HepG2 (cell line): ENCODE data around the gene TBCD. TPM values are rescaled to one million over a fixed set of nuclear protein-coding genes. Genes with fewer than 3 reads are reported as not detected.

Source experiments
- ATAC-seq: fragments of 200-7000 bp; cut with Tn5 transposase; 3 replicates; pipeline ENCODE4 v1.9.1; 2020; ENCODE audit warnings: mild to moderate bottlenecking, moderate library complexity
- BruUV-seq: library from RNA; stranded (reverse); fragments of 400-500 nt; replicated peaks from 2 replicates; lab custom pipeline; 2021; lab: Mats Ljungman, UMichigan
- CTCF ChIA-PET: fragments of 300-600 bp; formaldehyde crosslinking; extraction: SDS; loops from one replicate; lab custom pipeline; 2021; ENCODE audit warnings: low total read pairs, inconsistent platforms, low intra/inter-chr PET ratio; lab: Yijun Ruan, JAX
- POLR2A ChIA-PET: fragments of 350-600 bp; sonication (Branson Sonifier 250); formaldehyde crosslinking; loops from one replicate; lab custom pipeline; 2020; ENCODE audit warnings: antibody characterized with exemption, inconsistent platforms; lab: Yijun Ruan, JAX
- DNase-seq: peaks from one replicate; pipeline ENCODE4 v3.0.0-alpha.2; 2015; ENCODE audit warnings: low spot score
- FAIRE-seq: peaks from 3 replicates; lab custom pipeline; 2011; peaks lifted over from hg19 to GRCh38; lab: Jason Lieb, UNC
- H2AFZ ChIP-seq: one replicate; pipeline ENCODE4 v1.6.1; 2011; ENCODE audit warnings: low read length, inconsistent platforms
- H3K27ac ChIP-seq: fragments of 300-600 bp; 3 replicates; pipeline ENCODE4 v1.8.0; 2011; ENCODE audit warnings: mixed run types, mild to moderate bottlenecking, mixed read lengths, low read length, inconsistent platforms; ENCODE audit not compliant: insufficient read depth; ENCODE audit errors: extremely low read length
- H3K27me3 ChIP-seq, 2 experiments: fragments of 200-600 bp in 1 of 2; 2 replicates in 1 of 2; 3 replicates in 1 of 2; pipeline versions ENCODE4 v1.6.0 to v1.8.0; 2011; ENCODE audit warnings: low read length in 2 of 2, mild to moderate bottlenecking in 2 of 2, moderate library complexity in 2 of 2, inconsistent platforms in 1 of 2; ENCODE audit not compliant: insufficient read depth in 2 of 2, control insufficient read depth in 1 of 2
- H3K36me3 ChIP-seq, 2 experiments: fragments of 200-600 bp in 1 of 2; replicated peaks in 1 of 2; 2 replicates in 1 of 2; 3 replicates in 1 of 2; pipeline versions ENCODE4 v1.5.1 to v1.8.0; 2011; ENCODE audit warnings: low read length in 2 of 2, inconsistent platforms in 1 of 2; ENCODE audit not compliant: insufficient read depth in 2 of 2, control insufficient read depth in 1 of 2
- H3K4me1 ChIP-seq: 2 replicates; pipeline ENCODE4 v1.5.1; 2012; ENCODE audit warnings: low read length, inconsistent platforms; ENCODE audit not compliant: insufficient read depth
- H3K4me2 ChIP-seq: 2 replicates; pipeline ENCODE4 v1.6.0; 2011; ENCODE audit warnings: low read depth, low read length, inconsistent platforms
- H3K4me3 ChIP-seq, 3 experiments: fragments of 200-600 bp in 1 of 3; sonication (generic), shearing (Covaris generic) in 1 of 3; replicated peaks in 1 of 3; 2 replicates each; pipeline ENCODE4 v1.5.1; 2011 to 2016; ENCODE audit warnings: low read length in 3 of 3, inconsistent platforms in 2 of 3, low read depth in 2 of 3, mild to moderate bottlenecking in 2 of 3, control low read depth in 1 of 3, mixed read lengths in 1 of 3; ENCODE audit not compliant: insufficient read depth in 1 of 3
- H3K79me2 ChIP-seq: one replicate; pipeline ENCODE4 v1.6.1; 2011; ENCODE audit warnings: low read length, inconsistent platforms; ENCODE audit not compliant: insufficient read depth
- H3K9ac ChIP-seq: 2 replicates; pipeline ENCODE4 v1.6.0; 2011; ENCODE audit warnings: mild to moderate bottlenecking, low read depth, low read length, inconsistent platforms; ENCODE audit not compliant: insufficient read depth
- H3K9me3 ChIP-seq: 2 replicates; pipeline ENCODE4 v1.5.1; 2012; ENCODE audit warnings: mild to moderate bottlenecking, low read length
- H4K20me1 ChIP-seq: 2 replicates; pipeline ENCODE4 v1.6.0; 2011; ENCODE audit warnings: inconsistent platforms, mild to moderate bottlenecking, low read length, moderate library complexity; ENCODE audit not compliant: insufficient read depth
- CCDC6 ChIP-seq: sonication (generic); formaldehyde crosslinking; IDR thresholded peaks from 2 replicates; pipeline ENCODE4 v1.8.1; 2022; ENCODE audit warnings: mild to moderate bottlenecking, missing genetic modification reagents, moderate library complexity
- HDAC2 ChIP-seq: sonication (generic); formaldehyde crosslinking; IDR thresholded peaks from 2 replicates; pipeline ENCODE4 v1.4.0; 2020; ENCODE audit warnings: missing genetic modification reagents
- MED8 ChIP-seq: sonication (generic); formaldehyde crosslinking; IDR thresholded peaks from 2 replicates; pipeline ENCODE4 v1.8.1; 2023; ENCODE audit warnings: mild to moderate bottlenecking, missing genetic modification reagents; ENCODE audit not compliant: insufficient replicate concordance
- PHF8 ChIP-seq: sonication (generic); formaldehyde crosslinking; IDR thresholded peaks from 2 replicates; pipeline ENCODE4 v1.5.0; 2020; ENCODE audit warnings: missing genetic modification reagents
- ZNF138 ChIP-seq: sonication (generic); formaldehyde crosslinking; IDR thresholded peaks from 2 replicates; pipeline ENCODE4 v1.5.0; 2020; ENCODE audit warnings: mild to moderate bottlenecking, low read depth, missing genetic modification reagents
- ZNF776 ChIP-seq: sonication (generic); formaldehyde crosslinking; IDR thresholded peaks from 2 replicates; pipeline ENCODE4 v1.4.0; 2020; ENCODE audit warnings: mild to moderate bottlenecking, missing genetic modification reagents
- WGBS: methylation state at CpG from one replicate; pipeline ENCODE4 v1.1.6; 2017; ENCODE audit warnings: low lambda C conversion rate; 5-methylcytosine and 5-hydroxymethylcytosine counted together
- in situ Hi-C: cut with HindIII; loops from 2 replicates; pipeline ENCODE4 v1.10.0; 2017; ENCODE audit warnings: low pct_unique_long_range_greater_than_20kb; ENCODE audit not compliant: extremely low pct_ligation_motif_present
- intact Hi-C: fragments of 100-400 bp; cut with micrococcal nuclease; formaldehyde crosslinking; loops from one replicate; pipeline ENCODE4 v1.10.0; 2022; ENCODE audit not compliant: unreplicated experiment
- polyA plus RNA-seq, 8 experiments: library from polyadenylated mRNA; depleted of rRNA in 3 of 8; stranded (reverse) in 7 of 8; unstranded in 1 of 8; fragments of >200 nt; fragmentation: Illumina TruSeq in 4 of 8; extraction: Trizol in 4 of 8; gene quantifications; 2 replicates each; pipeline versions ENCODE4 v1.2.1 to v1.2.3, GENCODE V29; 2011 to 2016; ENCODE audit warnings: low read depth in 4 of 8, missing spikeins in 1 of 8, mixed read lengths in 1 of 8; ENCODE audit not compliant: insufficient read depth in 1 of 8
- total RNA-seq, 5 experiments: library from RNA; depleted of rRNA; stranded (reverse); fragments of >200 nt; fragmentation: Illumina TruSeq; extraction: Trizol; gene quantifications; 2 replicates each; pipeline ENCODE4 v1.2.3, GENCODE V29; 2016; ENCODE audit warnings: low read depth in 1 of 5
- TF ChIP-seq, protein P1 (sequence below): sonication (generic); formaldehyde crosslinking; IDR thresholded peaks from 2 replicates; pipeline ENCODE4 v1.5.0; 2020; ENCODE audit warnings: mild to moderate bottlenecking, missing genetic modification reagents
- TF ChIP-seq, protein P2 (sequence below): sonication (generic); formaldehyde crosslinking; IDR thresholded peaks from 2 replicates; pipeline ENCODE4 v1.8.0; 2022; ENCODE audit warnings: missing genetic modification reagents, mild to moderate bottlenecking, moderate library complexity, borderline replicate concordance
- TF ChIP-seq, protein P3 (sequence below): sonication (generic); formaldehyde crosslinking; IDR thresholded peaks from 2 replicates; pipeline ENCODE4 v1.5.0; 2020; ENCODE audit warnings: mild to moderate bottlenecking, low read depth, missing genetic modification reagents, borderline replicate concordance
- TF ChIP-seq, protein P4 (sequence below): sonication (generic); formaldehyde crosslinking; IDR thresholded peaks from 2 replicates; pipeline ENCODE4 v1.5.0; 2020; ENCODE audit warnings: mild to moderate bottlenecking, missing genetic modification reagents

TBCD gene
- total and polyA plus RNA-seq, 2 of the 13 experiments (the other 11 are each of a cell fraction or from before 2014, with no cell fraction given), result 33.9 to 54.8 TPM

DNA sequence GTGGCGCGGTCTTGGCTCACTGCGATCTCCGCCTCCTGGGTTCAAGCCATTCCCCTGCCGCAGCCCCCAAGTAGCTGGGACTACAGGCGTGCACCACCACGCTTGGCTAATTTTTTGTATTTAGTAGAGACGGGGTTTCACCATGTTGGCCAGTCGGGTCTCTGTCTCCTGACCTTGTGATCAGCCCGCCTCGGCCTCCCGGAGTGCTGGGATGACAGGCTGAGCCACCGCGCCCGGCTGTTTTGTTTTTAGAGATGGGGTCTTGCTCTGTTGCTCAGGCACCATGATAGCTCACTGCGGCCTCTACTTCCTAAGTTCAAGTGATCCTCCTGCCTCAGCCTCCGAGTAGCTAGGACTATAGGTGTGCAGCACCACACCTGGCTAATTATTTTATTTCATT is 60.7 kb downstream of the TBCD start:
- Histone ChIP-seq H4K20me1 (no peaks in the 10 kb centered on the region), H3K36me3 (peaks cover 28 to 50% of the 10 kb centered on the region in 2 experiments), H3K79me2 (no peaks in the 10 kb centered on the region), H2AFZ (no peak overlapping the region), H3K4me2 (no peak overlapping the region), H3K9ac (no peak overlapping the region), H3K9me3 (no peaks in the 10 kb centered on the region), H3K27me3 (no peaks in the 10 kb centered on the region), H3K4me1 (no peaks in the 10 kb centered on the region), H3K27ac (no peak overlapping the region), H3K4me3 (no peak overlapping the region)
- WGBS, result 96% methylated on average over 17 of the region's 17 CpGs
- in situ Hi-C loops, result no loop called here
- no TSS peak for BruUV-seq
- intact Hi-C loops, result no loop called here
- POLR2A ChIA-PET, result no interaction called here
- ATAC-seq (no peak), DNase-seq (no peak), FAIRE-seq (no peak)
- CTCF ChIA-PET, result no interaction called here
- TF ChIP-seq PHF8 (CRISPR knock-in tag), result no peak
- TF ChIP-seq, protein P1, sequence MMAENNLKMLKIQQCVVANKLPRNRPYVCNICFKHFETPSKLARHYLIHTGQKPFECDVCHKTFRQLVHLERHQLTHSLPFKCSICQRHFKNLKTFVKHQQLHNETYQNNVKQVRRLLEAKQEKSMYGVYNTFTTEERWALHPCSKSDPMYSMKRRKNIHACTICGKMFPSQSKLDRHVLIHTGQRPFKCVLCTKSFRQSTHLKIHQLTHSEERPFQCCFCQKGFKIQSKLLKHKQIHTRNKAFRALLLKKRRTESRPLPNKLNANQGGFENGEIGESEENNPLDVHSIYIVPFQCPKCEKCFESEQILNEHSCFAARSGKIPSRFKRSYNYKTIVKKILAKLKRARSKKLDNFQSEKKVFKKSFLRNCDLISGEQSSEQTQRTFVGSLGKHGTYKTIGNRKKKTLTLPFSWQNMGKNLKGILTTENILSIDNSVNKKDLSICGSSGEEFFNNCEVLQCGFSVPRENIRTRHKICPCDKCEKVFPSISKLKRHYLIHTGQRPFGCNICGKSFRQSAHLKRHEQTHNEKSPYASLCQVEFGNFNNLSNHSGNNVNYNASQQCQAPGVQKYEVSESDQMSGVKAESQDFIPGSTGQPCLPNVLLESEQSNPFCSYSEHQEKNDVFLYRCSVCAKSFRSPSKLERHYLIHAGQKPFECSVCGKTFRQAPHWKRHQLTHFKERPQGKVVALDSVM (CRISPR knock-in tag), result peak; percentile 25; the same call in 1 of the 2 replicates

DNA sequence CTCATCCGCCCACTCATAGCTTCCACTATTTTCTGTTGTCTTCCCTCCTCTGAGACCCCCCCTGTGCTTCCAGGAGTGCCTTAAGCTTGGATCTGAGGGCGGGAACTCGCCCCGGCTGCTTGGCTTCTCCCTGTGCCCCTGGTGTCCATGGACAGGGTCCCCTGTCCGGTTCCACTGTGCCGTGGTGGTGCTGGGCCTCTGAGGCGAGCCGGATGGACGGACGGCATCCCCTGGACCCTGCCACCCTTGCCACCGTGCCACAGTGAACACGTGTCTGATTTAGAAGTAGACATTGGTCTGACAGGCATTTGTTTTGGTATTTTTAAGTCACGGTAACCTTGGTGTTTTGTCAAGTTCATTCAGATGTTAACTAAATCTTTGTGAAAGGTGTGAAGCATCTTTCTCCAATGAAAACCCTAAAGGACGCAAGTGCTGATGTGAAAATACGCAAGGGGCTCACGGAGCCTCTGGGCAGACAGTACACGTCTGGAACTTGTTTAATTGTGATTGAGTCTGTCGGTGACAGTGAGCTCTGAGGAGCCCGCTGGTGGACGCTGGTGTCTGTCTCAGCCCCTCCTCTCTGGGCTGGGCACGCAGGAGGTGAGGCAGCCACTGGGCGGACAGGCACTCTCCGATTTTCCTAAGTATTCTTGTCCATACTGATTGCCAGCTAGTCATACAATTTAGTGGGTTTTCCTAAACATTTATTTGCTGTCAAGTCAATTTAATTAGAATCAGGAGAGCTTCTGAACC is 61.6 kb downstream of the TBCD start:
- BruUV-seq, result no TSS peak
- no peak for TF ChIP-seq MED8 (CRISPR knock-in tag)
- TF ChIP-seq ZNF138 (CRISPR knock-in tag), result no peak
- TF ChIP-seq, protein P2, sequence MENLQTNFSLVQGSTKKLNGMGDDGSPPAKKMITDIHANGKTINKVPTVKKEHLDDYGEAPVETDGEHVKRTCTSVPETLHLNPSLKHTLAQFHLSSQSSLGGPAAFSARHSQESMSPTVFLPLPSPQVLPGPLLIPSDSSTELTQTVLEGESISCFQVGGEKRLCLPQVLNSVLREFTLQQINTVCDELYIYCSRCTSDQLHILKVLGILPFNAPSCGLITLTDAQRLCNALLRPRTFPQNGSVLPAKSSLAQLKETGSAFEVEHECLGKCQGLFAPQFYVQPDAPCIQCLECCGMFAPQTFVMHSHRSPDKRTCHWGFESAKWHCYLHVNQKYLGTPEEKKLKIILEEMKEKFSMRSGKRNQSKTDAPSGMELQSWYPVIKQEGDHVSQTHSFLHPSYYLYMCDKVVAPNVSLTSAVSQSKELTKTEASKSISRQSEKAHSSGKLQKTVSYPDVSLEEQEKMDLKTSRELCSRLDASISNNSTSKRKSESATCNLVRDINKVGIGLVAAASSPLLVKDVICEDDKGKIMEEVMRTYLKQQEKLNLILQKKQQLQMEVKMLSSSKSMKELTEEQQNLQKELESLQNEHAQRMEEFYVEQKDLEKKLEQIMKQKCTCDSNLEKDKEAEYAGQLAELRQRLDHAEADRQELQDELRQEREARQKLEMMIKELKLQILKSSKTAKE (CRISPR knock-in tag), result no peak
- TF ChIP-seq, protein P3, sequence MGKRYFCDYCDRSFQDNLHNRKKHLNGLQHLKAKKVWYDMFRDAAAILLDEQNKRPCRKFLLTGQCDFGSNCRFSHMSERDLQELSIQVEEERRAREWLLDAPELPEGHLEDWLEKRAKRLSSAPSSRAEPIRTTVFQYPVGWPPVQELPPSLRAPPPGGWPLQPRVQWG, result no peak
- TF ChIP-seq ZNF776 (CRISPR knock-in tag), result no peak
- TF ChIP-seq HDAC2, result no peak
- TF ChIP-seq, protein P4, sequence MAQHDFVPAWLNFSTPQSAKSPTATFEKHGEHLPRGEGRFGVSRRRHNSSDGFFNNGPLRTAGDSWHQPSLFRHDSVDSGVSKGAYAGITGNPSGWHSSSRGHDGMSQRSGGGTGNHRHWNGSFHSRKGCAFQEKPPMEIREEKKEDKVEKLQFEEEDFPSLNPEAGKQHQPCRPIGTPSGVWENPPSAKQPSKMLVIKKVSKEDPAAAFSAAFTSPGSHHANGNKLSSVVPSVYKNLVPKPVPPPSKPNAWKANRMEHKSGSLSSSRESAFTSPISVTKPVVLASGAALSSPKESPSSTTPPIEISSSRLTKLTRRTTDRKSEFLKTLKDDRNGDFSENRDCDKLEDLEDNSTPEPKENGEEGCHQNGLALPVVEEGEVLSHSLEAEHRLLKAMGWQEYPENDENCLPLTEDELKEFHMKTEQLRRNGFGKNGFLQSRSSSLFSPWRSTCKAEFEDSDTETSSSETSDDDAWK (CRISPR knock-in tag), result no peak
- TF ChIP-seq CCDC6 (CRISPR knock-in tag), result no peak

More for the DNA sequence above, 61.6 kb downstream of the TBCD start:
- H3K36me3 ChIP-seq, result peaks cover 25 to 55% of the 10 kb centered on the region in 2 experiments
- intact Hi-C loops, result no loop called here
- POLR2A ChIA-PET, result no interaction called here
- H2AFZ ChIP-seq, result no peak overlapping the region
- H4K20me1 ChIP-seq, result no peaks in the 10 kb centered on the region
- in situ Hi-C loops, result no loop called here
- H3K9ac ChIP-seq, result no peak overlapping the region
- CTCF ChIA-PET, result no interaction called here
- WGBS, result 98% methylated on average over 23 of the region's 23 CpGs
- H3K4me3 ChIP-seq, result no peak overlapping the region
- no peaks in the 10 kb centered on the region for H3K4me1 ChIP-seq
- H3K79me2 ChIP-seq, result no peaks in the 10 kb centered on the region
- no peak for FAIRE-seq
- no peak overlapping the region for H3K27ac ChIP-seq
- H3K27me3 ChIP-seq, result no peaks in the 10 kb centered on the region
- H3K4me2 ChIP-seq, result no peak overlapping the region
- ATAC-seq, result no peak
- H3K9me3 ChIP-seq, result no peaks in the 10 kb centered on the region
- no peak for DNase-seq
